ENCODE data around the gene CC2D2B.

Gene CC2D2B

DNA sequence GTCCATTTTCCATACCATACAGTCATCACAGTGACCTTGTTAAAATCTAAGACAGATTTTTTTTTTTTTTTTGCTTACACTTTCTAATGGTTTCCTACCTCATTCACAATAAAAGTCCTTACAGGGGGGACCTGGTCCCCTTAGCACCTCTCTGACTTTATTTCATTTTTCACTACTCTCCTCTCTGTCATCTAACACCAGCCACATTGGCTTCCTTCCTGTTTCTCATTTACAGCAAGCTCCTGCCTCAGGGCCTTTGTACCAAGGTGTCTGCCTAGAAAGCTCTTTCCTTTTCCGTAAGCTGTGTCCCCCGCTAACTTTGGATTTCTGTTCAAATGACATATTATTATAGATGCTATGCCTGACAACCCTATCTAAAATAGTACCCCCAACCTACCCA lies 27.7 kb downstream of the CC2D2B start:
- TF ChIP-seq, protein P1, sequence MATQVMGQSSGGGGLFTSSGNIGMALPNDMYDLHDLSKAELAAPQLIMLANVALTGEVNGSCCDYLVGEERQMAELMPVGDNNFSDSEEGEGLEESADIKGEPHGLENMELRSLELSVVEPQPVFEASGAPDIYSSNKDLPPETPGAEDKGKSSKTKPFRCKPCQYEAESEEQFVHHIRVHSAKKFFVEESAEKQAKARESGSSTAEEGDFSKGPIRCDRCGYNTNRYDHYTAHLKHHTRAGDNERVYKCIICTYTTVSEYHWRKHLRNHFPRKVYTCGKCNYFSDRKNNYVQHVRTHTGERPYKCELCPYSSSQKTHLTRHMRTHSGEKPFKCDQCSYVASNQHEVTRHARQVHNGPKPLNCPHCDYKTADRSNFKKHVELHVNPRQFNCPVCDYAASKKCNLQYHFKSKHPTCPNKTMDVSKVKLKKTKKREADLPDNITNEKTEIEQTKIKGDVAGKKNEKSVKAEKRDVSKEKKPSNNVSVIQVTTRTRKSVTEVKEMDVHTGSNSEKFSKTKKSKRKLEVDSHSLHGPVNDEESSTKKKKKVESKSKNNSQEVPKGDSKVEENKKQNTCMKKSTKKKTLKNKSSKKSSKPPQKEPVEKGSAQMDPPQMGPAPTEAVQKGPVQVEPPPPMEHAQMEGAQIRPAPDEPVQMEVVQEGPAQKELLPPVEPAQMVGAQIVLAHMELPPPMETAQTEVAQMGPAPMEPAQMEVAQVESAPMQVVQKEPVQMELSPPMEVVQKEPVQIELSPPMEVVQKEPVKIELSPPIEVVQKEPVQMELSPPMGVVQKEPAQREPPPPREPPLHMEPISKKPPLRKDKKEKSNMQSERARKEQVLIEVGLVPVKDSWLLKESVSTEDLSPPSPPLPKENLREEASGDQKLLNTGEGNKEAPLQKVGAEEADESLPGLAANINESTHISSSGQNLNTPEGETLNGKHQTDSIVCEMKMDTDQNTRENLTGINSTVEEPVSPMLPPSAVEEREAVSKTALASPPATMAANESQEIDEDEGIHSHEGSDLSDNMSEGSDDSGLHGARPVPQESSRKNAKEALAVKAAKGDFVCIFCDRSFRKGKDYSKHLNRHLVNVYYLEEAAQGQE (IDR thresholded peaks at IDR 0.05; ENCODE audit: low read depth): no peak
- TF ChIP-seq TCF12 (IDR thresholded peaks at IDR 0.05; ENCODE audit: low read depth) (no peak), EP300 (IDR thresholded peaks at IDR 0.05; ENCODE audit: borderline replicate concordance) (no peak), RAD21 (IDR thresholded peaks at IDR 0.05; ENCODE audit: low read depth) (no peak), EGR1 (IDR thresholded peaks at IDR 0.05) (no peak), YY1 (IDR thresholded peaks at IDR 0.05; ENCODE audit: low read depth) (no peak), CEBPB (IDR thresholded peaks at IDR 0.05) (no peak), ZBTB7A (IDR thresholded peaks at IDR 0.05; ENCODE audit: low read depth) (no peak), FOXM1 (IDR thresholded peaks at IDR 0.05; ENCODE audit: borderline replicate concordance, low read depth) (no peak), TAF1 (IDR thresholded peaks at IDR 0.05; ENCODE audit: low read depth) (no peak), NFIC (IDR thresholded peaks at IDR 0.05) (no peak), TEAD4 (IDR thresholded peaks at IDR 0.05) (no peak), CREB1 (IDR thresholded peaks at IDR 0.05; ENCODE audit: low read depth) (no peak)
- TF ChIP-seq, protein P2, sequence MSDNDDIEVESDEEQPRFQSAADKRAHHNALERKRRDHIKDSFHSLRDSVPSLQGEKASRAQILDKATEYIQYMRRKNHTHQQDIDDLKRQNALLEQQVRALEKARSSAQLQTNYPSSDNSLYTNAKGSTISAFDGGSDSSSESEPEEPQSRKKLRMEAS (IDR thresholded peaks at IDR 0.05): no peak
- TF ChIP-seq, protein P3, sequence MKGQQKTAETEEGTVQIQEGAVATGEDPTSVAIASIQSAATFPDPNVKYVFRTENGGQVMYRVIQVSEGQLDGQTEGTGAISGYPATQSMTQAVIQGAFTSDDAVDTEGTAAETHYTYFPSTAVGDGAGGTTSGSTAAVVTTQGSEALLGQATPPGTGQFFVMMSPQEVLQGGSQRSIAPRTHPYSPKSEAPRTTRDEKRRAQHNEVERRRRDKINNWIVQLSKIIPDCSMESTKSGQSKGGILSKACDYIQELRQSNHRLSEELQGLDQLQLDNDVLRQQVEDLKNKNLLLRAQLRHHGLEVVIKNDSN (IDR thresholded peaks at IDR 0.05): no peak

- TF ChIP-seq FOXM1 (IDR thresholded peaks at IDR 0.05; ENCODE audit: borderline replicate concordance, low read depth) (no peak), ZBTB7A (IDR thresholded peaks at IDR 0.05; ENCODE audit: low read depth) (no peak)
Observed at GRCh38 chr10:95941115-95941514, 33.3 kb downstream of the CC2D2B start.

- TF ChIP-seq, protein P1 (IDR thresholded peaks at IDR 0.05; ENCODE audit: low read depth): no peak
- TF ChIP-seq NFIC (IDR thresholded peaks at IDR 0.05): no peak
- TF ChIP-seq YY1 (IDR thresholded peaks at IDR 0.05; ENCODE audit: low read depth): no peak
- TF ChIP-seq TEAD4 (IDR thresholded peaks at IDR 0.05): no peak
- no peak for TF ChIP-seq FOXM1 (IDR thresholded peaks at IDR 0.05; ENCODE audit: borderline replicate concordance, low read depth)
- no peak for TF ChIP-seq ZBTB7A (IDR thresholded peaks at IDR 0.05; ENCODE audit: low read depth)
- TF ChIP-seq, protein P2 (IDR thresholded peaks at IDR 0.05): no peak
- TF ChIP-seq CREB1 (IDR thresholded peaks at IDR 0.05; ENCODE audit: low read depth): no peak
- no peak for TF ChIP-seq EP300 (IDR thresholded peaks at IDR 0.05; ENCODE audit: borderline replicate concordance)
Observed at GRCh38 chr10:95963202-95963990, 55.6 kb downstream of the CC2D2B start.

DNA sequence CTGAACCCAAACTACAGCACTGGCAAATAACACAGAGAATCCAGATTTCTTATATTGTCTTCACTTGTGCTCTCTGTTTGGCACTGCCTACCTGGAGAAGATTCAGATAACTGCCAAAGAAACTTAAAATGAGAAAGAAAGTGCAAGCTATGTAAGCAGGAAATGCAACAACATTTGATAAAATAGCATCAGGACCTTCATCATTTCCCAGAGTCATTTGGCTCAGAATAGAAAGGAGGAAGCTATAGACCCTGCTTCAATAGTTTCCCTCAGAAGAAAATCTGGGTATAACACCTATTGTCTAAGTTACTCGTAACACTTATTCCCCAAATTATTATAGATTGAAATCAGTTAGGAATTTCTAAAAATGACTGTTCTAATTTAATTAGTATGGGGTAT lies 56.2 kb downstream of the CC2D2B start:
- no peak for TF ChIP-seq EP300 (IDR thresholded peaks at IDR 0.05; ENCODE audit: borderline replicate concordance)
- no peak for TF ChIP-seq RAD21 (IDR thresholded peaks at IDR 0.05; ENCODE audit: low read depth)
- TF ChIP-seq EGR1 (IDR thresholded peaks at IDR 0.05): no peak
- no peak for TF ChIP-seq CEBPB (IDR thresholded peaks at IDR 0.05)
- TF ChIP-seq CREB1 (IDR thresholded peaks at IDR 0.05; ENCODE audit: low read depth): no peak
- no peak for TF ChIP-seq TCF12 (IDR thresholded peaks at IDR 0.05; ENCODE audit: low read depth)
- TF ChIP-seq, protein P3 (IDR thresholded peaks at IDR 0.05): no peak
- TF ChIP-seq FOXM1 (IDR thresholded peaks at IDR 0.05; ENCODE audit: borderline replicate concordance, low read depth): no peak
- TF ChIP-seq NFIC (IDR thresholded peaks at IDR 0.05): no peak
- TF ChIP-seq YY1 (IDR thresholded peaks at IDR 0.05; ENCODE audit: low read depth): no peak
- TF ChIP-seq, protein P1 (IDR thresholded peaks at IDR 0.05; ENCODE audit: low read depth): no peak
- TF ChIP-seq TEAD4 (IDR thresholded peaks at IDR 0.05): no peak
- no peak for TF ChIP-seq ZBTB7A (IDR thresholded peaks at IDR 0.05; ENCODE audit: low read depth)
- no peak for TF ChIP-seq TAF1 (IDR thresholded peaks at IDR 0.05; ENCODE audit: low read depth)
- TF ChIP-seq, protein P2 (IDR thresholded peaks at IDR 0.05): no peak
